CD4-positive, alpha-beta T cell treated with Interleukin-17A for 4 hours (primary cell): ENCODE measurements around the gene TOX3.

ENCODE experiments used
- DNase-seq: peaks from one replicate; pipeline ENCODE4 v3.0.0-alpha.2; 2020; ENCODE audit warnings: mixed read lengths

Gene TOX3

DNA sequence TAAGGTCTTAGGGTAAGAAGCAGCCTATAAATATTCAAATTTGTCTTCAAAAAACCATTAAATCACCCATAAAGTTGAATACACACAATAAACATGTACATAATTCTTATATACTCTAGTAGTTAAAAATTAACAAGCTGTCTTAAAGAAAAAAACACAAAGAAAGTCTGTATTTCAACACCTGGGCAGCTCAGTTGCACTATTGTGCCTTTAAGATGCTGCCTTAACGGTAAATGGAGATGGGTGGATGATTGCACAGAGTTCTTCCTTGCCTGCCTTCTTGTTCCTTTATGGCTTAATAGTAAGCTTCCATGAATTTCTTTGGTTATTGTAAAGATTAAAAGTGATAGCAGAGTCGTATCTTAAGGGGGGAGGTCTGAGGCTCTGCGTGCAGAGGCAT lies 105.1 kb downstream of the TOX3 start:
- no peak for DNase-seq

DNA sequence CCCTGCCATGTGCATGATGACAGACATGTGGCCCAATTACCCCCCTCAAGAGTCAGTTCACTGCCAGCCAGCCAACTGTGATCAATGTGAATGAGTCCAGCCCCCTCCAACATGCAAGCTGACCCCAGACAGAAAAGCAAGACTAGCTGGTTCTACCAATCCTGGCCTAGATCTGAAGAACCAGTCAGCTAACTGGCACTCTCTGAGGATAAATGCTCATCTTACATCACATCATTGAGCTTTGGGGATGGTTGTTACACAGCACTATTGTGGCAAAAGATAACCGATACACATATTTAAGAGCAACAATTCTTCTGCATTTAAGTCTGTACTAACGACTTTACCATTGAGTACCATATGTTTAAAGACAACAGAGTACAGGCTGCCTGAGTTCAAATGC lies 106.7 kb downstream of the TOX3 start:
- no peak for DNase-seq

- no peak for DNase-seq
Observed at GRCh38 chr16:52439750-52440149, 107.2 kb downstream of the TOX3 start.

- DNase-seq, result no peak
Observed at GRCh38 chr16:52439171-52439701, 107.7 kb downstream of the TOX3 start.

DNA sequence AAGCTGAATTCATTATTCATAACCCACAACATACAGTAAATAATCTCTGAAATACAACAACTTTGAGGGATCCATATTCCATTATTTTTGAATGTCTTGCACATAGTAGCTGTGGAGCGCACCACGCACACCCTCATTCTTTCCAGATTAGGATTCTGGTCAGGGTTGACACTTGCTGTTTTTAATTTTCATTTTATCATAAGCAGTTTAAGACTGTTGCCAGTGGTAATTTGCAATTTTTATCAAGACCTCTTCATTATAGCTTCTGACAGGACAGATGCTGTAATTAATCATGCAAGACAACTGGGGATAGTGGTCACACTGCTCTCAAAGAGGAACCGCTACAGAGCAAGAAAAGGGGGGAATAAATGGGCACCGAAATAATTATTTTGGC lies 109.7 kb downstream of the TOX3 start:
- DNase-seq, result no peak

- no peak for DNase-seq
Observed at GRCh38 chr16:52436339-52437276, 110.3 kb downstream of the TOX3 start.

DNA sequence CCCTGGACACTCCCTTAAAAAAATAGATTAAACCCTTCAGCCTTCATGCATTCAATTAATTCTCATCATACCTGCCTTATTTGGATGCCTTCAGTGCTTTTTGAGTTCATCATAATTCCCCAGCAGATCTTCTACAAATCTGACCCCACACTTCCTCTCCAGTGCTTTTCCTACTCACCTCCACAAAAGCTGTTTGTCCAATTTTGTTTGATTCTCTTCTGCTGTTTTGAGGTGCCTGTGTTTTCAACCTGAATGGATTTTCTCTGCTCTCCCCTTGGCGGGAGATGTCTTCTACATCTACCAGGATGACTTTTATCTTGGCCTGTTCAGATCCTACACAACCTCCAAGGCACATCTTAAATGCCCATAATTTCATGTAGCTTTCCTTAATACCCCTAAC lies 112.7 kb downstream of the TOX3 start:
- no peak for DNase-seq

DNA sequence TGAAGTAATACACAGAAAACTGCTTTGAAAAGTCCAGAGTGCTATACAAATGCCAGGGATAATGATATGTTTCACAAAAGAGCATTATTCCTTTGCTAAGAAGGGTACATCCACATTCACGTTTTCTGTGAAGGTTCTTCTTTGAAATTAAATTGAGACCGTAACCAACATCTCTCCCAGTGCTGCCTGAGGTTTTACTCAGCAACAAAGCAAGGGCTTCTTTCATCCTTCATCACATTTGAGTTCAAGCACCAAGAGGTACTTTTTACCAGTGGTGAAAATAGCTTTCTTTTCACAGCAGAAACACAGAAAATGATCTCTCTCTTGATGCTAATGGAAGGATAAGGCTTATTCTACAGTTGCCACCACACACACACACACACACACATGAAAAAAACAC lies 113.3 kb downstream of the TOX3 start:
- no peak for DNase-seq

DNA sequence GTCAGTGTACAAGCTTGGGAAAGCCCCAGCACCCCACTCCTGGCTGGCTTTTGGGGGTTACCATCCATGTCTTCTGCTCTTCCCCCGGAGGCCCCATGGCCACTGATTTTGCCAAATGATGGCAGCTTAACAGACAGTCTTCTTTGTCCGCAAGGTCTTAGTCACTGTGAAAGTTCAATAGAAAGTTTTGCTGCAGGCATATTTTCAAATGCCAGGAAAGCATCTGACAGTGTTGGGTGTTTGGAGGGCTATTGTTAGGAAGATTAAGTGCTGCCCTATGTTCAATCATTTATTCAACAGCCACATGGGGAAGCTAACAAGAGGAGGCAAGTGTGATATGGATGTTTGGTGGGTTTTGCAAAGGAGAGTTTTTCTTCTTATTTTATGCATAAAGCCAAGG lies 122.4 kb downstream of the TOX3 start:
- DNase-seq, result no peak

- DNase-seq, result no peak
Observed at GRCh38 chr16:52422307-52422706, 124.6 kb downstream of the TOX3 start.

- no peak for DNase-seq
Observed at GRCh38 chr16:52418201-52418600, 128.7 kb downstream of the TOX3 start.

DNA sequence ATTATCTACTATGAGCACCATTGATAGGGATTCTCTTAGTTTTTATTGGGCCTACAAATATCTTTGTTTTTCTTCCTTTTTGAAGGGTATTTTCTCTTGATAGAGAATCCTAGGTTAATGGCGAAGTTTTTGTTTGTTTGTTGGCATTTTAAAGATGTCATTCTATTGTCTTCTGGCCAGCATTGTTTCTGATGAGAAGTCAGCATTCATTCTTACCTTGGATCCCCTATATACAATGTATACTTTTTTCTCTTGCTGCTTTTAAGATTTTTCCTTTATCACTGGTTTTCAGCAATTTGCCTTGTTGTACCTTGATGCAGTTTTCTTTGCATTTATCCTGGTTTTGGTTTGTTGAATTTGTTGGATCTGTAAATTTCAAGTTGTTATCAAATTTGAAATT lies 130.1 kb downstream of the TOX3 start:
- no peak for DNase-seq

GRCh38 chr16:52411011-52411410 lies 135.9 kb downstream of the TOX3 start:
- DNase-seq, result no peak

- DNase-seq, result no peak
Observed at GRCh38 chr16:52408191-52408845, 138.6 kb downstream of the TOX3 start.

DNA sequence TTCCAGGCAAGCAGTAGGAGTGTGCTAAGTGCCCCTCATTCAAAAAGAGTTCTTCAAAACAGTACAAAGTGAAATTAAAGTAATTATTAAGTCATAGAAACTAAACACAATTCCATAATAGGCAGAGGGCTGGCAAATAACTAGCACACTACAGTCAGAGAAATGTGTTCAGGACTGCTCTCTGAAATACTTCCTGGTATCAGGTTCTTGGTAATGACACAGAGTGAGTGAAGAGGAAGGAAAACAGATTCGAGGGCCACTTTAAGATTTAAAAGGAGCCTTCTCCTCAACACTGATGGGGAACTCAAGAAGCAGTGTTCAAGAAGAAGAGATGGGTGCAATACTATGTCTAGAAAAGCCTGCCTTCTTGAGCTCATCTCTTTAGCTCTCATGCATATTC lies 139.2 kb downstream of the TOX3 start:
- no peak for DNase-seq

GRCh38 chr16:52405441-52405840 lies 141.5 kb downstream of the TOX3 start:
- DNase-seq, result no peak

DNA sequence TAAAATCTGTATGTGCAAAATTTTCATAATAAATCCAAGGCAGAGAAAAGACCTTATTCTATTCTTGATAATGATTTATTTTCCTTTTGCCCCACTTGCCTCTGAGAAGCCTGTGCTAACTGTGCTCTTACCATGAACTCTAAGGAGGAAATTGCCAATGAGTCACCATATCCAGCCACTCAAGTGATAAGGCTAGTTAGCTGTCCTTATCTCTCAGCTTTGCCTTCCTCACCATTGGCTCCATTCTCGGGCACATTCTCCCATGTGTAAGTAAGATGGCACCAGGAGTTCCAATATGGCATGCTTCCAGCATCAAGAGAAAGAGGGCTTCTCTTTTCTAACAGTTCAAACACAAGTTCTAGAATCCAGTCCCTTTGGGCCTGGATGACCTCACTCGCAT lies 142.4 kb downstream of the TOX3 start:
- no peak for DNase-seq

- DNase-seq, result no peak
Observed at GRCh38 chr16:52399116-52399515, 147.8 kb downstream of the TOX3 start.

DNA sequence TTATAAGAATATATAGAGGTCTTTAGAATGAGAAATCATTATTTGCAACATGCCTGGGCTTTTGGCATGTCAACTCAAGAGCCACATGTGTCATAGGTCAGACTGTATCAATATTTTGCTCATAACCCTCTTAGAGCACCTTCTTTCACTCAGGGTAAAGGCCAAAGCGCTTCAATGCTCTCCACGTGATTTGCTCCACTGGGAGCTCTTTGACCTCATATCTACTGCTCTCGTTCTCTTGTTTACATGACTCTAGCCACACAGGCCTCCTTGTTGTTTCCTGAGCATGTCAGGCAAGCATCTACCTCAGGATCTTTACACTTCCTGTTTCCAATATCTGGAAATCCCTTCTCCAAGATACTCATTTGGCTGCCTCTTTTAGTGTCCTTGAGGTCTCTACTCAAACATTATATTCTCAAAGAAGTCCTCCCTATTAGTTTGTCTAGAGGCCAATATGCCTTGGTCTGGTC lies 148.4 kb downstream of the TOX3 start:
- DNase-seq, result no peak

GRCh38 chr16:52398021-52398420 lies 148.9 kb downstream of the TOX3 start:
- no peak for DNase-seq

- DNase-seq, result no peak
Observed at GRCh38 chr16:52393448-52393847, 153.5 kb downstream of the TOX3 start.

- no peak for DNase-seq
Observed at GRCh38 chr16:52389045-52389444, 157.9 kb downstream of the TOX3 start.
